HG03060 (cell line): Measurements from ENCODE around the gene IFT80.

Experiments
- ATAC-seq: cut with Tn5 transposase; IDR thresholded peaks from one replicate; pipeline ENCODE4 v1.9.1; 2021; ENCODE audit warnings: low read depth, moderate number of reproducible peaks; ENCODE audit not compliant: unreplicated experiment

IFT80 gene

GRCh38 chr3:160401291-160402095, 2.5 kb upstream of the IFT80 start:
- no peak for ATAC-seq

- no peak for ATAC-seq
Measured at GRCh38 chr3:160400702-160401150, 1.7 kb upstream of the IFT80 start.

- ATAC-seq: no peak
Measured at GRCh38 chr3:160400030-160400701, 1.1 kb upstream of the IFT80 start.

GRCh38 chr3:160398820-160399124, 253 bp downstream of the IFT80 start:
- no peak for ATAC-seq

GRCh38 chr3:160395297-160395696, 3.7 kb downstream of the IFT80 start:
- no peak for ATAC-seq

GRCh38 chr3:160394009-160394392, 5.0 kb downstream of the IFT80 start:
- no peak for ATAC-seq

- no peak for ATAC-seq
Measured at GRCh38 chr3:160393346-160394008, 5.5 kb downstream of the IFT80 start.

GRCh38 chr3:160392798-160393197, 6.2 kb downstream of the IFT80 start:
- no peak for ATAC-seq

- no peak for ATAC-seq
Measured at GRCh38 chr3:160390565-160391138, 8.4 kb downstream of the IFT80 start.

GRCh38 chr3:160384639-160385318, 14.2 kb downstream of the IFT80 start:
- ATAC-seq: no peak

- ATAC-seq: no peak
Measured at GRCh38 chr3:160381470-160381869, 17.6 kb downstream of the IFT80 start.

GRCh38 chr3:160379628-160380214, 19.3 kb downstream of the IFT80 start:
- no peak for ATAC-seq

- ATAC-seq: no peak
Measured at GRCh38 chr3:160378331-160379109, 20.5 kb downstream of the IFT80 start.

GRCh38 chr3:160376681-160377080, 22.3 kb downstream of the IFT80 start:
- no peak for ATAC-seq

GRCh38 chr3:160374925-160375324, 24.1 kb downstream of the IFT80 start:
- ATAC-seq: no peak

GRCh38 chr3:160374472-160374871, 24.6 kb downstream of the IFT80 start:
- no peak for ATAC-seq

GRCh38 chr3:160373655-160374054, 25.4 kb downstream of the IFT80 start:
- ATAC-seq: no peak

GRCh38 chr3:160372780-160373179, 26.2 kb downstream of the IFT80 start:
- no peak for ATAC-seq

- ATAC-seq: no peak
Measured at GRCh38 chr3:160370987-160371857, 27.8 kb downstream of the IFT80 start.
